GM12891 (cell line): ENCODE results near the gene AURKB. TPM values are rescaled to one million over a fixed set of nuclear protein-coding genes. Genes with fewer than 3 reads are reported as not detected.
A peak's percentile ranks its signal among the peaks of the same experiment; 100 is the strongest.
"Not testable (repeated sequence)": the region's sequence is repeated elsewhere in the genome, so short reads cannot be mapped to it uniquely, and the experiment has no call there.

Experiments used
- DNase-seq: peaks from one replicate; pipeline ENCODE4 v3.0.0; 2011; ENCODE audit warnings: low spot score; ENCODE audit not compliant: insufficient read length
- FAIRE-seq: peaks from 2 replicates; lab custom pipeline; 2011; peaks lifted over from hg19 to GRCh38; lab: Jason Lieb, UNC
- PAX5 ChIP-seq: IDR thresholded peaks from 2 replicates; pipeline ENCODE4 v1.6.1; 2011; ENCODE audit warnings: low read length, moderate library complexity, mild to moderate bottlenecking; ENCODE audit not compliant: insufficient read depth, severe bottlenecking
- POLR2A ChIP-seq: IDR thresholded peaks from 2 replicates; pipeline ENCODE4 v1.6.1; 2011; ENCODE audit warnings: low read depth, low read length, control low read depth
- POLR2AphosphoS5 ChIP-seq: IDR thresholded peaks from 2 replicates; pipeline ENCODE4 v1.6.1; 2011; ENCODE audit warnings: low read depth, low read length, control low read depth
- POU2F2 ChIP-seq: IDR thresholded peaks from 2 replicates; pipeline ENCODE4 v1.6.1; 2011; ENCODE audit warnings: low read depth, mild to moderate bottlenecking, control low read depth, low read length, moderate library complexity
- SPI1 ChIP-seq: IDR thresholded peaks from 2 replicates; pipeline ENCODE4 v1.6.1; 2011; ENCODE audit warnings: low read depth, low read length, control low read depth
- TAF1 ChIP-seq: IDR thresholded peaks from 2 replicates; pipeline ENCODE4 v1.6.1; 2011; ENCODE audit warnings: low read depth, low read length, control low read depth
- polyA plus RNA-seq: library from polyadenylated mRNA; unstranded; fragments of >200 nt; gene quantifications from one replicate; pipeline ENCODE4 v1.2.1, GENCODE V29; 2012; ENCODE audit warnings: low read depth, missing spikeins, inconsistent platforms; ENCODE audit not compliant: missing spikeins

Gene AURKB
- polyA plus RNA-seq: 69.4 TPM

GRCh38 chr17:8209907-8210760 lies at the start of gene AURKB:
AURKB (minus strand) TSS chr17:8210575; CDS start chr17:8210224, 351 bp downstream.
- peak; percentile 95 for DNase-seq
- TF ChIP-seq POLR2A (peak; percentile 80), PAX5 (no peak), POU2F2 (peak; percentile 67), POLR2AphosphoS5 (peak; percentile 88), TAF1 (peak; percentile 67), SPI1 (0 out of 2 replicates have a peak, but pooled peaks have one; percentile 8)
- peak; percentile 98 for FAIRE-seq

GRCh38 chr17:8257801-8258200 lies 47.4 kb upstream of the AURKB start:
- FAIRE-seq (no peak), DNase-seq (no peak)
- TF ChIP-seq SPI1 (no peak), POLR2AphosphoS5 (no peak), POLR2A (no peak), PAX5 (no peak)

GRCh38 chr17:8256691-8257090 lies 46.3 kb upstream of the AURKB start:
- no peak for FAIRE-seq
- DNase-seq: no peak
- TF ChIP-seq PAX5 (no peak), SPI1 (no peak), POU2F2 (no peak), TAF1 (no peak), POLR2AphosphoS5 (no peak), POLR2A (no peak)

- FAIRE-seq (no peak), DNase-seq (no peak)
- no peak for TF ChIP-seq TAF1
- TF ChIP-seq PAX5: no peak
- no peak for TF ChIP-seq POLR2A
- no peak for TF ChIP-seq SPI1
- TF ChIP-seq POU2F2: no peak
- TF ChIP-seq POLR2AphosphoS5: no peak
Observed at GRCh38 chr17:8256291-8256690, 45.9 kb upstream of the AURKB start.

- no peak for DNase-seq
- no peak for TF ChIP-seq POLR2A
- TF ChIP-seq POLR2AphosphoS5: no peak
- no peak for TF ChIP-seq POU2F2
- TF ChIP-seq TAF1: no peak
- no peak for TF ChIP-seq PAX5
- TF ChIP-seq SPI1: no peak
- FAIRE-seq: no peak
Observed at GRCh38 chr17:8255499-8255898, 45.1 kb upstream of the AURKB start.

GRCh38 chr17:8254881-8255280 lies 44.5 kb upstream of the AURKB start:
- TF ChIP-seq POLR2AphosphoS5: no peak
- TF ChIP-seq POU2F2: no peak
- TF ChIP-seq SPI1: no peak
- TF ChIP-seq POLR2A: no peak
- no peak for FAIRE-seq

GRCh38 chr17:8253801-8254200 lies 43.4 kb upstream of the AURKB start:
- DNase-seq: no peak
- no peak for TF ChIP-seq POU2F2
- TF ChIP-seq SPI1: no peak
- TF ChIP-seq PAX5: no peak
- TF ChIP-seq POLR2A: no peak
- no peak for TF ChIP-seq POLR2AphosphoS5
- TF ChIP-seq TAF1: no peak
- FAIRE-seq: no peak

More at GRCh38 chr17:8254881-8255280, 44.5 kb upstream of the AURKB start:
- DNase-seq: no peak

GRCh38 chr17:8251411-8251810 lies 41.0 kb upstream of the AURKB start:
- not testable (repeated sequence) for FAIRE-seq

GRCh38 chr17:8249621-8250500 lies 39.5 kb upstream of the AURKB start:
- no peak for DNase-seq
- FAIRE-seq: no peak
- no peak for TF ChIP-seq PAX5
- no peak for TF ChIP-seq POU2F2

More at GRCh38 chr17:8251411-8251810, 41.0 kb upstream of the AURKB start:
- DNase-seq: not testable (repeated sequence)
